Putamen (tissue), 1 donor: Measurements from ENCODE around the gene EREG.
"Not testable (repeated sequence)": the region's sequence is repeated elsewhere in the genome, so short reads cannot be mapped to it uniquely, and the experiment has no call there.

Experiments
- DNase-seq: peaks from one replicate; pipeline ENCODE4 v3.0.0-alpha.2; 2016; ENCODE audit warnings: low spot score

The EREG gene, protein sequence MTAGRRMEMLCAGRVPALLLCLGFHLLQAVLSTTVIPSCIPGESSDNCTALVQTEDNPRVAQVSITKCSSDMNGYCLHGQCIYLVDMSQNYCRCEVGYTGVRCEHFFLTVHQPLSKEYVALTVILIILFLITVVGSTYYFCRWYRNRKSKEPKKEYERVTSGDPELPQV

DNA sequence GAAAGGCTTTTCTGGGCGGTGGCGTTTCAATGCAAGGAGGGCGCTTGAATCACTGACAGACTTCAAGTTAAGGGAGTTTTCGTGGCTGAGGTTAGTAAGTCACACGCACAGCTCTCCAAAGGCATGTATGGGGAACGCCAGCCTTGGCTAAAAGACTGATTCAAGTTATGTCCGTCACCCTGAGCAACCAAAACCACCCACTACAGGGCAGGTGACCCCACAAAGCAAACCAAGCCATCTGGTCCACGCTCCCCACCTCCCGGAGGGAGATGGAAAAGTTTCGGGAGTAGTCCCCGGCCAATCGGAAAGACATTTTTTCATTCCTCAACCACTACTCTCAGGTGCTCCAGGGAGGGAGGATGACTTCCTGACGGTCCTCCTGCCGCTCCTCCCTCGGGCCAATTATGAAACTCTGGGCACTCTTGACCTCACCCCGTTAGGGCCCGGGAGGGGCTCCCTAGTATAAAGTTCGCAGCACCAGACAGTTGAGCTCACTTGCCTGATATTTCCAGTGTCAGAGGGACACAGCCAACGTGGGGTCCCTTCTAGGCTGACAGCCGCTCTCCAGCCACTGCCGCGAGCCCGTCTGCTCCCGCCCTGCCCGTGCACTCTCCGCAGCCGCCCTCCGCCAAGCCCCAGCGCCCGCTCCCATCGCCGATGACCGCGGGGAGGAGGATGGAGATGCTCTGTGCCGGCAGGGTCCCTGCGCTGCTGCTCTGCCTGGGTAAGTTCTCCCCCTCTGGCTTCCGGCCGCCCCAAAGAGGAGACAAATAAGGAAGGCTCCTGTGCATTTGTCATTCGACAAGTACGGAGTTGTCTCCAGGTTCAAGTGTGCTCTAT, at the start of gene EREG:
Gene EREG, plus strand, starts transcription at position 494 of the 840 bp plus-strand sequence. Its CDS starts 164 bp downstream, at position 658.
- DNase-seq, result no peak

DNA sequence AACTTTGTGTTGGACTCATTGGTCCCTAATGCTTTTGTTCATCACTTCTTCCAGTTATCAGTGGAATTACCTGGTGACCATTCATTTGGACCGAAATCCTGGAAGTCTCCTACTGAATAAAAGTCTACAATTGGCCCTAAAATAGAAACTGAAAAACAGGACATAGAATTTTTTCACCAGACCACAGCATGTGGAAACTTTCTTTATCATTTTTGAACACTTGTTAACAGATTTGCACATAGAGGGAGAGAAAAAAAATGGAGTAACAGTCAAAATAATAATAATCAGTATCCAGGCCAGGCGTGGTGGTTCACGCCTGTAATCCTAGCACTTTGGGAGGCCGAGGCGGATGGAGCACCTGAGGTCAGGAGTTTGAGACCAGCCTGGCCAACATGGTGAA, 49.6 kb upstream of the EREG start:
- no peak for DNase-seq

DNA sequence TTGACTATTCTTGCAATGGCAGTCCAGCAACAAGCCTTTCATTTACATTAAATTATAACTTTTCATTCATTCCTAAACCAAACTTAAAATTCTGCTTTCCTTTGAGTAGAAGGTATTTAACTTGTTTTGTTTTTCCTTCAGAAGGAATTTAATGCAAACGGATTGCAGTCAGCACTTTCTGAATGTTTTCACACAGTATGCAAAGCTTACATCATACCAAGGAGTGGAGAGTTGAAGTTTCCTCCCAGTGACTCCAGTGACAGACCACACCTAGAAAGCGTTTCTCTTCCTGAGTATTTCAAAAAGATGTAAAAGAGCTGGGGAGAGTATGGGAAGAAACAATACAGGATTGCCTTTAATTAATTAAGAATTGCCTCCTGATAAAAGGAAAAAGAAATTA, 48.5 kb upstream of the EREG start:
- no peak for DNase-seq

DNA sequence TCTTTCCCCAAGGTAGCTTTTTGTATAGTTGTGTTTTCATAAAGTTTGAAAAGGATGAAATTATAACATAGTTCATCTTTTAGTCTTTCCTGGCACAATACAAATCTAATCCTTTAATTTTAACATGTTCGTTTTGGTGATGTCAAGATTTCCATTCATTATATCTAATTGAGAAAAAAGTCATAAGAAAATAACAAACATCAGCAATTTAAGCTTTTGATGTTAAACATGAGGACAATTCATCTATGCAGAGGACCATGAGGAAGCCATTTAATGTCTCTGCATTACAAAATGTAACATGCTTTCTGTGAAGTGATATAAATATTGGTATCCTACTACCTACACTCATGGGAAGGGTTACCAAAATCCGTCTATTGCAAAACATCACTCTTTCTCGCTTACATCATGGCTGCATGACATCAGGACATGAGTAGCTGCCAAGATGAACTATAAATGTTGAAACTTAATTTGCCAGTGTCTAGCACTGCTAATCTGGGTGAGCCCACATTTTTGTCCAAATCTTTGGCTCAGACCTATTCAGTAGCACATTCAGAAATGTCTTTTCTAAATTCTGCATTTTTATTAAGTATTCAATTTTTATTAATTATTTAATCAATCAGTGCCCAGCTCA, 47.2 kb upstream of the EREG start:
- DNase-seq, result no peak

DNA sequence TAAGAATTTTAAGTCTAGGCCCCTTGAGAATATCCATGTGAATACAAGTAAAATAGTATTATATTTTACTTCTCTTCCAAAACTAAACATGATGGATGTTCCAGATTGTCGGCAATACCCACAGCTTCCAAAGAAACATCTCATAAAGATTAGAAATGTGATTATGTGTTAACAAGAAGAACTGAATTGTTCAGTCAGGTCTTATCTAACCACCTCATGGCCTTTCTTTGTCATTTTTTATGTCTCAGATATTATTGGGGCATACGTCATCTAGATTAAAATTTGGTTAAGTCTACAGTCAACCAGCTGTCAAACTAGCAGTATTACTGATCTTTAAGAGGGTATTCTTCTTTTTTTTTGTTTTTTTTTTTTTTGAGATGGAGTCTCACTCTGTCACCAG, 46.7 kb upstream of the EREG start:
- DNase-seq, result no peak

DNA sequence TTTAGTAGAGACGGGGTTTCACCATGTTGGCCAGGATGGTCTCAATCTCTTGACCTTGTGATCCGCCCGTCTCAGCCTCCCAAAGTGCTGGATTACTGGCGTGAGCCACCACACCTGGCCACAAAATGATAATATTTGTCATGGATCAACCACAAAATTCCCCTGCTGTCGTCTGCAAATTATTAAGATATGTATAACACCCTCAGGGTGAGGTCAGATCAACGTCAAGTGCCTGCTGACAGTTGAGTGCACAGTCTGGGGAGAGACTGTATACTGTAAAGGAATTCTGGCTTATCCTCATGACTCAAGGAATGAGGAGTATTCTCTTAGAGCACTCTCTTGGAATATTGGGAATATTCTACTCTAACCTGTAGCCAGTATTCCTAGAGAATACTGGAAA, 45.5 kb upstream of the EREG start:
- DNase-seq, result no peak

DNA sequence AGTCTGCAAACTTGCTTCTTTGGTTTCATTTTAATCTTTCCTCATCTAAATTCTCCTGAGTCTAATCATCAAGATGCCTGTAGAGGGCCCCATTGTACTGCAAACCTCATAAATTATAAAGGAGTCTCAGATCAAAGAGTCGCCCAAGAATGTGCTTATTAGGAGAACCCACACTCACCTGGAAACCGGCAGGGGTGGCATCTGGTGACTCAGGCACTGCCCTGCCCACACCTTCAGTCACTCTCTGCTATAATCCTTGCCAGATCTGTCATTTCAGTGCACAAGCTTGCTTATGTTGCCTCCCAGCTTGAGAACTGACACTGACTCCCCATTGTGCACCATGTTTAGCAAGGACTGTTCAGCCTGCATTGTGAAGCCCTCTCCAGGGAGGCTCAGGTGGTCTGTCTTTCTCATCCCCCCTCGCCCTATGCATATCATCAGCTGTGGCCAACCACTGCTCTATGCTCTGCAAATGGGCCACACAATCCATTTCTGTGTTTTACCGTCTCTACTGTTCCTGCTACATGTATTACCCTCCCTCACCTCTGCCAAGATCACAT, 44.3 kb upstream of the EREG start:
- peak; percentile 58 for DNase-seq

DNA sequence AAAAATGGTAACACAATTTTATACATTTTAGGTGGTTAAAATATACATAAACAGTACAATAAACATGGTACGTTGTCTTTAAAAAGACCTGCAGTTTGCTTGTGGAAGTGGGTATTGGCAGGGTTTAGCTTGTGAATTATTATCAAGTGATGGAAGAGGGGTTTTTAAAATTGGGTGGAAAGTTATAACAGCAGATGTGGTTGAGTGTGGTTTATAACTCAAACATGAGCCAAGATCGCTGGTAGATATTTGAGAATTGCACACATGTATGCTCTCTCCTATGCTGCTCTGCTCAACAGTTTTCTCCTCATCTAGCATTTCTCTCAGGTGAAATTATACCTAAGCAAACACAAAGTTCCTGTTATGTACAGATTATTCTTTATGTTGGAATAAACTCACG, 42.6 kb upstream of the EREG start:
- no peak for DNase-seq

DNA sequence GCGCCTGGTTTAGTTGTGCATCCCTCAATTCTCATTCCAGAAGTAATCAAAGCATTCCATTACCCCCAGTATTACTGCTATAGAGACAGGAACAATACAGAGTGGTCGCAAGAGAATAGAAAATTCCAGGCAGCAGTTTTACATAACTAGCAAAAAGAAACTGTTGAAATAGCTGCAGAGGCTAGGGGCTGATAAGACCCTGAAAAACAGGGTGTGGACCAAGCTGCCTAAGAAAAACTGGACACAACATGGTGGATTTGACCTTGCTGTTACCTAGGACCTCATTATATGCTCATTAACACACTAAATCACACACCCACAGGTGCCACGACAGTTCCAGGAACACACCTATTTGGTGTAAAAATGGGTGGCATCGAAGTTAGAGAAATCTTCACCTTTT, 41.3 kb upstream of the EREG start:
- DNase-seq, result no peak

DNA sequence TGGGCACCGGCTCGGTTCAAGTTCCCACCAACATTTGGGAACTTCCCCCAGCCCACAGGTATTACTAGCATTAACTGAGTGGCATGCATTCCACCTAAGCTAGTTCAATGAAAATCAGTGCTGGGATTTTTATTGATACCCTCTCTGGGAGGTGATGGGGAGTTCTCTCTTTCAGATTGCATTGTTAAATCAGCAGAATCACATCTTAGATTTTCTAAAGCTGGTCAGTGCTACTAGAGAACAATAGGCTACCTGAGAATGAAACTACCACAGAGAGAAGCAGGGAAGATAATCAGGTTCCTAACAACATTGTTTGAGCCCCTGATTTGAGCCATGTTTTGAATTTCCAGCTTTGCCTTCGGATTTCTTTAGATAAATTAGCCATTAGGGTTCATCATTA, 40.7 kb upstream of the EREG start:
- no peak for DNase-seq

DNA sequence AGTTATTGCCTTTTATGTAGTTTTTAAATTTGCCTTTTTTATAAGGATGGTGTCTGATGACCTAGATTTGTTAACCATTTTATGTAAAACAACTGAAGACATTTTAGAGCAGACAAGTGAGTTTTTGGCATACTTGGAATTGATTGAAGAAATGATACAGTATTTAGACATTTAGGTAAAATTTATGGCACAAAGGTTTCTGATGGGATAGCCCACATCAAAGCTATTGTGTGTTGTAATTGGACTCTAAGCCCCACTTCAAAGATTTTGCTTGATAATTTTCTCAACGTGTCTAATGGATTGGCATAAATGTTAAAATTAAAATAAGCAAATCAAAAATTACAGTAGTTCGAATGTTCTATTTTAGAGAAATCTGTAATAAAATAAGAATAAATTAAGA, 39.1 kb upstream of the EREG start:
- DNase-seq, result no peak

DNA sequence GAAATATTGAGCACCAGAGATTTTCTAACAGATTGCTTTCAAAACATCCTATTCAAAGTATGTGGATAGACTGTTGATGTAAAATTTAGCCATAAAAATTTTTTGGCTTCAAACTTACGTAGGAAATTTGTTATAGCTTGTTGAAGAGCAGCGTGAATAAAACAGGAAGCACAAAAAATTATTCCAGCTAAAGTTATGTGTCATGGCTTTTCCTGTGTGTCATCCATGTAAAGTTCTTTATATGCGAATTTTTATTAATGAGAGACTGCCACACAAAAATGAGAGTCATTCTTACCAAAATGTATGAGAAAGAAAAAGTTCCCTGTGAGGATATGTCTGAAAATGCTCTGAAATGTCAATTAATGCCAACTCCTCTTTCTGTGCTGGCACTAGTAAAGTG, 37.2 kb upstream of the EREG start:
- no peak for DNase-seq

DNA sequence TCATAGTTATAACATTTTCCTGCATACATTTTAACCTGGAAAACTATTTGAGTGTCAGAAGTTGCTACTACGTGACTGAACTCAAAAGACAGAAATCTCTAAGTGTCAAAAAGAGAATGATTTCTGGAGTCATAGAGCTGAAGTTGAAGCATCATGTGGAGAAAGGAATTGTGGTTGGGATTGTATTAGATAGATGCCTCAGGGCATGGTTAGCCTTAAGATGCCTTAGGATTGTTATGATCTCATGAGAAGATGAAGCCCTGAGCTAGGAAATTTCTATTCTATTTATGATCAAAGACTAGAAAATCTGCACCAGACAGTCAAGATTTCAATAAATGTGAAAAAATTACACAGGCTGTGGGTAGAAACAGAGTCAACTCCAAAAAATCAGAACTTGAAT, 36.4 kb upstream of the EREG start:
- no peak for DNase-seq

DNA sequence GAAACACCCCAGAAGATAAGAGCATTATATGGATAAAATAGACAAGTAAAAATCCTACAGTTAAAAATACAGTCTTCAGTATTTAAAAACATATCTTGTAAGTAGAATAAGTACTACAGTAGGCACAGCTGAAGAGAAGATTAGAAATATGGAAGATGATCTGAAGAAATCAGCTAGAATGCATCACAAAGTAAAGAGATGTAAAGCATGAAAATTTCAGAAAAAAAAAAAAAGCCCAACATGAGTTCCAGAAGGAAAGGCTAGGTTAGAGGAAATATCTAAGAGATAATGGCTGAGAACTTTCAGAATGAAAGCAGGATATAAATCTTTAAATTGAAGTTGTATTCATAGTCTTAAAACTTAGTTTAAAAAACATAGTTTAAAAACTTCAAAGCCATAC, 35.6 kb upstream of the EREG start:
- DNase-seq, result no peak

DNA sequence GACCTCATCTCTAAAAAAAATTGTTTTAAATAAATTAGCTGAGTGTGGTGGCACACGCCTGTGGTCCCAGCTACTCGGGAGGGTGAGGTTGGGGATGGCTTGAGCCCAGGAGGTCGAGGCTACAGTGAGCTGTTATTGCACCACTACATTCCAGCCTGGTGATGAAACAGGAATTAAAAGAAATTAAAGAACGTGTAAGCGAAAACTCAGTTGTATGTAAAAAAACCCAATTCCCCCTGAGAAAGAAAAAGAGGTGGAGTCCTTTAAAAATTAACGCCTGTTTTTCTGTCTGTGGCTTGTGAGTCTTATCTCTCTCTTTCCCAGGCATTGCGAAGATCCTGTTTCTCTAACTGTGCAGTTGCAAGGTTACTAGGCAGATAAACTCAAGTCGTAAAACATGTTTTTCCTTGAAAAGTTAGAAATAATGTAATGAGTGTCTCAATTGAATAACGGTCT, 34.6 kb upstream of the EREG start:
- no peak for DNase-seq

DNA sequence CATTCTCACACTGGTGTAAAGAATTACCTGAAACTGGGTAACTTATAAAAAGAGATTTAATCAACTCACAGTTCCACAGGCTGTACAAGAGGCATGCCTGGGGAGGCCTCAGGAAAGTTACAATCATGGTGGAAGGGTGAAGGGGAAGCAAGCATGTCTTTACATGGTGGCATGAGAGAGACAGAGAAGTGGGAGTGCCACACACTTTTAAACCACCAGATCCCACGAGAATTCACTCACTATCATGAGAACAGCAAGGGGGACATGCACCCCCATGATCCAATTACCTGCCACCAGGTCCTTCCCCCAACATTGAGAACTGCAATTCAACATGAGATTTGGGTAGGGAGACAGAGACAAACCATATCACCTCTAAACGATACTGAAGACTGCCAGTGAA, 33.7 kb upstream of the EREG start:
- DNase-seq, result no peak

DNA sequence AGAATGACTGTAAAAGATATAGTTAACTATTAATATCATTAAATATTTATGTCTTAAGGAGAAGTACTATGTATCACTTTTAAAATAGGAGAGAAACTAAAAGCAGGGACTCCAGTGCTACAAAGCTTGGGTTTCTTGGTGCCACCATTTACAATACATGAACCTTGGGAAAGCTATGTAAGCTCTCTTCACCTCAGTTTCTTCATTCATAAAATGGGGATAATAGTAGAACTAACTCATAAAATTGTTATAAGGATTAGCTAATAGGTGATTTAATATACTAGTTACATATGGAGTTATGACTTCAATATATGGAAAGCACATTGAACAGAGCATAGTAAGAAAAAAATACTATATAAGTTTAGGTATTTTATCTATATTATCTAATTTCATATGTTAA, 33.0 kb upstream of the EREG start:
- DNase-seq, result no peak

DNA sequence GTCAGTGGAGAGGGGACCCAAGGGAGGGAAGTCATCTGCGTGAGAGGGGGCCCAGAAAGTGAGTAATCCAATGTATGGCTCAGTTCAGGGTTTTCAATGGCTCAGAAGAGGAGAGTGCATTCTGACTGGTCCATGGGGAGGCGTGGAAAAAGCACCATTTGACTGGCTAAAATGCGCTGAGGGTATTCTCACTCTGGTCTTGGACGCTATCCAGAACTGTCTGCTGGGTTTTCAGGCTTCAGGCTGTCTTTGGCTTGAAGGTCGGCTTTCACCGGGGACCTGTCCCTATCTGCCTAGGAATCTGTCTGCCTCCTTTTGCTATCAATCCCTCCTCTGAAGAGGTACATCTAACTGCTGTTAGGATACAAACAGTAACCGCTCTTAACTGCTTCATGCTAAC, 30.3 kb upstream of the EREG start:
- DNase-seq, result no peak

DNA sequence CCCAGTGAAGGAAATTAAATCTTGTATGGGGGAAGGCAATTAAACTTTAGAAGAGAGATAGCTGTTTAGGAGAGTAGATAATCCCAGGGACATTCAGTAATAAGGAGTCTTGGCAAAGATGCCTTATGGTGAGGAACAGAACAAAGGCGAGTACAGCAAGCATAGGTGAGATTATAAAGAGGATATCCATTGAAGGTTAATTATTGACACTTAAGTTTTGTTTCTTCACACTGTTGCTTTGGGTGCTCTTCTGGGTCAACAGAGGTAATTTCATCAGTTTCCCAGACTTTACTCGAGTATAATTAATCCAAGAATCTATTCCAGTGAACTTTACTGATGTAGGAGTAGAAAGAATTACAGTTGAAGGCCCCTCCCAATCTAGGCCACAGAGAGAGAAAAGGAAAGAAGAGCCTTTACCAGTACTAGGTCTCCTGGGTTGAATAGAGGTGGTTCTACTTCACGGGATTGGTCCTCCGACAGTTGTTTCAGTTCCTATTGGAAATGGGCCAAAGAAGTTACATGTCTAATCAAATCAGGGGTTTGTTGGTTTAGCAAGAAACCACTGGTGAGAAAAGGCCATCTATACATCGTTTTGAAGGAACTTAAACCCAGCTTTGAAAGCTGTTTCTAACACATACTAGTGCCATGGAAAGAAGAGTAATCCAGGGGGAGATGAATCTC, 29.5 kb upstream of the EREG start:
- DNase-seq, result no peak

DNA sequence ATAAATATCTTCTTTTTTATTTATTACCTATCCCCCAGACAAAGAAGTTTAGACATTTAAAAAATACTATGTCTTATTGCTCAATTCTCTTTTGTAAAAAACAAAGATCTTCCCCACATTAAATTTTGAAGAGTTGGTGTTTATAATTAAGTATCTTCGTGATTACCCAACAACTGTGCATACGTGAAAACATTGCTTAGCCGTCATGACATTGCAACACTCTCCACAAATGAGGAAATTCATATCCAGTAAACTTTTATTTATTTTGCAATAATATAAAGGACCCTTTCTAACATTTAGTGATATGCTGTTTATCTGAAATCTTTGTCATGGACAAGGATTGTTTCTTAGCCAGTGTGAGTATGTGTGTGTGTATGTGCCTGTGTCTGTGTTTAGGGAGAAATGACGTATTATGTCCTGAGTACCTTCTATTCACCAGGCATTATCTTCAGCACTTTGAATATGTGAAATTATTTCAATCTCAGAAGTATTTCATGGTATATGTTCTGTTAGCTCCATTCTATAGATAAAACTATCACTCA, 26.1 kb upstream of the EREG start:
- DNase-seq, result no peak

DNA sequence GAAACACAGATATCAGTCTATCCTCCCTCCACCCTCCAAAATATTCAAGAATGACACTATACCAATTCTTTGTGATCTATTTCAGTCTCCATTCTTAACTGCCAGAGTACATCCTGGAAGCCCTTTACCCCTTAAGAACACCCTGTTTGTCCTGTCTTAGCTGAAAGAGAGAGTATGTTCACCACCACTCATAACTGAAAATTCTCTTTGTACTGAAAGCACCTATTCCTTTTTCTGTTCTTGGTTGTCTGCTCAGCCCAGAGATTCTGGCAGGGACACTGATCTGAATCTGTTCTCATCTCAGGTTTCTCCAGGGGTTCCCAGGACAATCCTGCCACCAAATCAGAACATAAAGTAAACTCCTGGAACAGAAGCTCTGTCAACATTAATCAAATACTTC, 25.4 kb upstream of the EREG start:
- DNase-seq, result no peak

DNA sequence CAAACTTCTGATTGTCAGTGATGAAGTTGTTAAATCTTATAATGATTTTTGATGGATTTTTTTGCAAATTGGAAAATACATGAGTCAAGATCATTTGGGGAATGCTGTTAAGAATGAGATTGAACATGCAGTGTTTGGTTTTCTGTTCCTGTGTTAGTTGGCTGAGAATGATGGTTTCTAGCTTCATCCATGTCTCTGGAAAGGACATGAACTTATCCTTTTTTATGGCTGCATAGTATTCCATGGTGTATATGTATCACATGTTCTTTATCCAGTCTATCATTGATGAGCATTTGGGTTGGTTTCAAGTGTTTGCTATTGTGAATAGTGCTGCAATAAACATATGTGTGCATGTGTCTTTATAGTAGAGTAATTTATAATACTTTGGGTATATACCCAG, 24.5 kb upstream of the EREG start:
- not testable (repeated sequence) for DNase-seq
